ENCODE data around the gene RASGRF2.

RASGRF2 gene

GRCh38 chr5:81207009-81207408 lies 246.8 kb downstream of the RASGRF2 start:
- peak; percentile 48 for DNase-seq (ENCODE audit: low spot score)

GRCh38 chr5:81208904-81209303 lies 248.7 kb downstream of the RASGRF2 start:
- no peak for DNase-seq (ENCODE audit: low spot score)

GRCh38 chr5:81209386-81209785 lies 249.2 kb downstream of the RASGRF2 start:
- DNase-seq (ENCODE audit: low spot score) = no peak

GRCh38 chr5:81209869-81210493 lies 249.8 kb downstream of the RASGRF2 start:
- no peak for DNase-seq (ENCODE audit: low spot score)

DNA sequence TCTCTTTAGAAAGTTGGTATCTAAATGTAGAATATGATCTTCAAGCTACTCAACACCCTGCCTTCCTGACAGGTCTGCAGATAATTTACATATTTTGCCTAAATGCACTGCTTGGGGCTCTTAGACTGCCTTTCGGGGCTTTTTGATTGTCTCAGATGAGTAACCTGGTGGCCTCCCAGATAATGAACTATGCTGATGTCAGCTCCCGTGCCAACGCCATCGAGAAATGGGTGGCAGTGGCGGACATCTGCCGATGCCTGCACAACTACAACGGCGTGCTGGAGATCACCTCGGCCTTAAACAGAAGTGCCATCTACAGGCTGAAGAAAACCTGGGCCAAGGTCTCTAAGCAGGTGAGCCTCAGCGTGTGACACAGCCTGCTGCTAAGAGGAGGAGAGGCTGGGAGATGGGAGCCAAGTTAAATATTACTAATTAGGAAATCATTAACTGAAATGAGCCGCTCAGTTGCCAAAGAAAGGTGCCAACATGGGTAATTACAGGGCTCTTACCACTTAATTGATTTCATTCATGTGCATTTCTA lies 252.1 kb downstream of the RASGRF2 start:
- DNase-seq (ENCODE audit: low spot score) = no peak

DNA sequence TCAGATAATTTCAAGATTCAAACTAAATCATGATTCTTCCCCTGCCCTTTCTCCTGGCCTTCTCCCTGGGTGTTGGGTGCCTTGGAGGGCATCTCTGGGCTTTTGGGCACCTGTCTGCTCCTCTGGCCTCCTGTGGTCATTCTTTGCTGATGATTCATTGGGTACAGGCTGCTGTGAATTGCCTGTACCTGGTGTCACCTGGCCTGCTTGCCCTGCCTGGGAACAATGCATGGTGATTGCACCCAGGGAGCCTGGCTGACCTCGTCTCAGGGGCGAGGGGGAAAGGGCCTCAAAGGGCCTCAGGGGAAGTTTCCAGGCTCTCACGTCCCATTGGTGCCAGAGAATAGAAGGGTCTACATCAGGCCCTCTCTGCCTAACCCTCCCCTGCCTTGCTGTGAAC lies 252.9 kb downstream of the RASGRF2 start:
- no peak for DNase-seq (ENCODE audit: low spot score)

- no peak for DNase-seq (ENCODE audit: low spot score)
These were observed 254.7 kb downstream of the RASGRF2 start for GRCh38 chr5:81214848-81215247.

- DNase-seq (ENCODE audit: low spot score) = no peak
These were observed 256.0 kb downstream of the RASGRF2 start for GRCh38 chr5:81216152-81216551.

GRCh38 chr5:81219389-81219788 lies 259.2 kb downstream of the RASGRF2 start:
- DNase-seq (ENCODE audit: low spot score) = no peak

DNA sequence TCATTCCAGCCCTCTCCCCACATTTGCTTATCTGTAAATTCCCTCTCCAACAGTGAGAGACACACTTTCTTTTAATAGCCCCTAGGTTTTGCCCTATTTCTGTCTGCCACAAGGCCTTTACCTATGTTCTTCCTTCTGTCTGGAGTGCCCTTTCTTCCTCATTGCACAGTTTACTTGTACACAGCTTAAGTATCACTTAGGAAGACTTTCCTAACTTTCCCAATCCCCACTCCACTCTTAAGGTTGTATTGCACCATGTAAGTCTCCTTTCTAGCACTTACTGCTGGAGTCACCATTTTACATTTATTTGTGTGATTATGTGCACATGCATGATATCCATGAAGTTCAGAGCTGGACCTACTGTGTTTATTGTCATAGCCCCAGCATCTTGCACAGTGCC lies 262.1 kb downstream of the RASGRF2 start:
- no peak for DNase-seq (ENCODE audit: low spot score)

DNA sequence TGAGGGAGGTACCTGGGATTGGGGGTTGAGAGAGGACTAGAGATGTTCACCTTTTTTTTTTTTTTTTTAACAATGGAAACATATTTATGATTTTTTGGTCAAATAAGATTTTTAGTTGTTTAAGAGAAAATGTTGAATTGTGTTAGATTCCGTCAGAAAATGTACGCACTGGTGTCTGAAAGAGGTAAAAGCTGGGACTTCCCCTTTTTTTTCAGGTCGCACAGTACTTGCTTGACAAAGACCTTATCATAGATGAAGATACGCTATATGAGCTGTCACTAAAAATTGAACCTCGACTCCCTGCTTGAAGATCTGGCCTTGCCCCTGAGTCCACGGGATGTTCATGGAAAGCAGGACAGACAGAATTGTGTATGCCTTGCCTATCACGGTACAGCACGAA lies 265.3 kb downstream of the RASGRF2 start:
- no peak for DNase-seq (ENCODE audit: low spot score)

DNA sequence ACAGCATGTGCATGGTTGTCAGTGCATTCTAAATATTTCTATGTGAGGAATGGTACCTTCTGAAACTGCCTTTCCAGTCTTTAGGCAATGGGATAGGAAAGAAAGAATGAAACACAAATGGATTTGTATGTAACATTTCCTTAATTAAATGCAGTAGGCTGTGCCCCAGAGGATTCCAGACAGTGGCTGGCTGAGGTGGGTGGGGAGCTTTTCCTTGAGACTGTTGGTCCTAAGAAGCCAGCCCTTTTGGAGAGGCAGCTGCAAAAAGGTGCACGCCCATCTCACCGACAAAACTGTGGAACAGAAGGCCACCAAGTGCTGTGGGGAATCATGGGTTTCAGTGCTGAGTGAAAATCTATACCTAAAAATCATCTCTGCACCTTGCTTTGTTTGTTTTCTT lies 266.1 kb downstream of the RASGRF2 start:
- DNase-seq (ENCODE audit: low spot score) = no peak

DNA sequence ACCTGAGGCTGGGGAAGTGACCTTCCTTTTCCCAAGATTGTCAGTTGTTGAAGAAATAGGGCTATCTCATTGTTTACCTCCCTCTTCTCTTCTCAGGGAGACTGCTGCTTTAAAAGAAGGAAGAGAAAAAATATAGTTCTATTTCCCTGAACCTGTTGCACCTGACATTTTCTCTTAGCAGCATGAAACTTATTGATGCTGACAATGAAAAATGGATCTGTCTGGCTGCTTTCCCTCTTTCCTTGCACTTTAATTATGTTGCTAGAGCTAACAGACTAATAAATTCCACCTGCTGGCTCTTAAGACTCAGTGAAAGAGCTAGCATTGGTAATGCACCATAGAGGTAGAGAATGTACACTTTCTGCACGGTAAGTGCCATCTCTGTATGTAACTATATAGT lies 266.8 kb downstream of the RASGRF2 start:
- DNase-seq (ENCODE audit: low spot score) = no peak

DNA sequence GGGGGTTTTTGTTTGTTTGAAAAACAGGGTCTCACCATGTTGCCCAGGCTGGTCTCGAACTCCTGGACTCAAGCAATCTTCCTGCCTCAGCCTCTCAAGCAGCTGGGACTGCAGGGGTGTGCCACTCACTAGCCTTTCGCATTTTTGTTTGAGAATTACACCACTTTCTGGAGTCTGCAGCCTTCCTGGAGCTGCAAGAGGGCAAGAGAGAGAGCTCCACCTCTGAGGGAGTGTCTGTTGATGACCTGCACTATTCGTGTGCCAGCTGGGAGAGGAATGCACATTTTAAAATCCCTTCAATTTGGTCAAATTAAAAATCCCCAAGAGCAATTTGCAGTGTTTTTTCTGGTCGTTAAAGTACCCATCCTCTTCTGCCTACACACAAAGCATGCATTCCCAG lies 267.9 kb downstream of the RASGRF2 start:
- no peak for DNase-seq (ENCODE audit: low spot score)

DNA sequence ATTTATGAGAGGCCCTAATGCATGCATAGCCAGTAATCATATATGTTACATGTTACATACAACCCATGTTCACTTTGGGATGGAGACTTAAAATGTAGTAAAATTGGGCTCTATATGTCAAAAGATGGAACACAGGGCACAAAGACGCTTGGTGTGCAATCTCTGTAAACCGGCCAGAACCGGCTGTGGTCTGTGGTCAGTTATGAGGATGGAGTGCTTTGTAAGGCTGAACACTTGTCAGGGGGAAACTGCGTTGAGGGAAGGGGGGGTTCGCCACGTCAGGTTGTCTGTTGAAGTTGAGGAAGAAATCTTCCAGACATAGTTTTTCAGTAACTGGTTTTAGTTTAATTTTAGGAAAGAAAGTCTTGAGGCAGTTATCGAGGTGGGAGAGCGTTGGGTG lies 270.3 kb downstream of the RASGRF2 start:
- DNase-seq (ENCODE audit: low spot score) = no peak

- DNase-seq (ENCODE audit: low spot score) = no peak
These were observed 272.4 kb downstream of the RASGRF2 start for GRCh38 chr5:81232464-81233079.

GRCh38 chr5:81233080-81233634 lies 273.0 kb downstream of the RASGRF2 start, which contains the start of gene CKMT2:
TSS of gene CKMT2 (plus strand) at chr5:81233322. CDS start at chr5:81251133, 17,811 bp downstream.
- peak; percentile 92 for DNase-seq (ENCODE audit: low spot score)

- DNase-seq (ENCODE audit: low spot score) = no peak
These were observed 274.1 kb downstream of the RASGRF2 start for GRCh38 chr5:81234299-81234698.

GRCh38 chr5:81234801-81235200 lies 274.6 kb downstream of the RASGRF2 start:
- no peak for DNase-seq (ENCODE audit: low spot score)

DNA sequence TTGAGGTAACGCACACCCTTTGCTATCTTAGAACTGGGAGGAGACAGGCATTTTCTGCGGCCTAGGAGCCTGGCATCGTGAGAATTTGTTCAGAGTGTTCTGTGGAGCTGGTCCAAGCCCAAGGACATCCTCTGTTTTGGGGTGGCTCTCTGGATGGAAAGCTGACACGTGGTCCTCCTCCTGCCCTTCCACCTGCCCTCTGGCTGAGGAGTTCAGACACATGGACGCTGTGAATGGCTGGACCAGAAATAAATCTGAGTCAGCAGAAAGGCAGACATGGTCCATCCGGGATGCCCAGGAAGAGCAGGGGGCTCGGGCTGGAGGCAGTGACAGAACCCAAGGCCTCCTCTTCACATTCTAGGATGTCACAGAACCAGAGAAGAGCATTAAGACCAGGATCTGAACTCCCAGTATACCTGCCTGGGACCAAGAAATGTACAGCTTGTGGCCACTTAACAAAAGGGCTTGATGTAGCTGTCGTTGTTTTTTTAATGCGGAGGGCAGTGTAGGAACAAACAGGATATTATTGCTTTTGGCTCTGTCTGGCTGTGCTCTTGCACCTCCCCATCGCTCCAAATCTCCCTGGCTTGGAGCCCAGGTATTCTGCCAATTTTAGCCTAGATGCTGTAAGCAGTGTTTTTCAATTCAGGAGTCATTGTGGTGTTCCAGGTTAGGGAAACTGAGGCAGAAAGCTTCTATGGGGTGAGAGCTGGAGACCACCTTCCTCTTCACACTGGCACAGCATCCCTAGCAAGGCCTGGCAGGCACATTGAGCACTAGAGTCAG lies 275.3 kb downstream of the RASGRF2 start:
- no peak for DNase-seq (ENCODE audit: low spot score)

DNA sequence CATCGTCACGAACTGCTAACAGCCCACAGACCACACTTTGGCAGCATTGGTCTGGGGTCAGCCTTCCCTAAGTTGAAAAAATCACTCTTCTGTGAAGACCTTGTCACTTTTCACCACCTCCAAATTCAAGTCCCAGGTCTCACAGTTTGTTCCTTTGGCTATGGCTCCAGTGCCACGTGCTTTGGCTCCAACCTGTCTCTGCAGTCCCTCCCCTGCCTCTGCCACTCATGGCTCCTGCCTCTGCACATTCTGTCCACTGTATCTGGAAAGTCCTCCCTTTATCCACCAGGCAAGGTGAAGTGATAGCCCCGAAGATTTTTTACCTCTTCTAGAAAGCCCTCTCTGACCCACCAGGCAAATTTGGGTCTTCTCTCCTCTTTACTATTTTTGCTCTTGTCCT lies 278.3 kb downstream of the RASGRF2 start:
- DNase-seq (ENCODE audit: low spot score) = no peak

- DNase-seq (ENCODE audit: low spot score) = no peak
These were observed 279.4 kb downstream of the RASGRF2 start for GRCh38 chr5:81239613-81240012.

GRCh38 chr5:81241001-81241400 lies 280.8 kb downstream of the RASGRF2 start:
- DNase-seq (ENCODE audit: low spot score) = no peak
